Activated CD4-positive, alpha-beta T cell treated with anti-CD3 and anti-CD28 coated beads for 36 hours (primary cell): ENCODE measurements around the gene TMC7. TPM values are rescaled to one million over a fixed set of nuclear protein-coding genes. Genes with fewer than 3 reads are reported as not detected.
"Not testable (repeated sequence)": the region's sequence is repeated elsewhere in the genome, so short reads cannot be mapped to it uniquely, and the experiment has no call there.

Experiments
- ATAC-seq: fragments of 200-7000 bp; cut with Tn5 transposase; one replicate; pipeline ENCODE4 v1.10.0; 2021; ENCODE audit warnings: mild to moderate bottlenecking, moderate library complexity
- CTCF ChIA-PET: fragments of 350-600 bp; sonication (Branson Sonifier 250); formaldehyde crosslinking; loops from one replicate; lab custom pipeline; 2021; ENCODE audit warnings: antibody characterized with exemption; lab: Charles Lee
- POLR2A ChIA-PET: fragments of 350-600 bp; sonication (Branson Sonifier 250); formaldehyde crosslinking; loops from one replicate; lab custom pipeline; 2021; ENCODE audit warnings: antibody characterized with exemption, inconsistent platforms; lab: Charles Lee
- DNase-seq: peaks from one replicate; pipeline ENCODE4 v3.0.0-alpha.2; 2020
- H3K27ac Mint-ChIP-seq: one replicate; pipeline ENCODE4 v1.8.0; 2021; ENCODE audit warnings: mixed read lengths
- H3K27me3 Mint-ChIP-seq: one replicate; pipeline ENCODE4 v1.8.0; 2021; ENCODE audit warnings: mixed read lengths
- H3K36me3 Mint-ChIP-seq: one replicate; pipeline ENCODE4 v1.8.0; 2021; ENCODE audit warnings: low read depth, mixed read lengths
- H3K4me1 Mint-ChIP-seq: one replicate; pipeline ENCODE4 v1.8.0; 2021; ENCODE audit warnings: mixed read lengths
- H3K4me3 Mint-ChIP-seq: one replicate; pipeline ENCODE4 v1.8.0; 2021; ENCODE audit warnings: mild to moderate bottlenecking, moderate library complexity, mixed read lengths
- H3K9me3 Mint-ChIP-seq: one replicate; pipeline ENCODE4 v1.8.0; 2021; ENCODE audit warnings: low read depth, mixed read lengths
- intact Hi-C, 2 experiments: fragments of 100-400 bp; cut with DNase I in 1 of 2; cut with micrococcal nuclease in 1 of 2; formaldehyde crosslinking; loops; one replicate each; pipeline versions ENCODE4 v1.14.2 to v1.15.1; 2022 to 2024; cut with DNase I, micrococcal nuclease
- total RNA-seq, 2 experiments: library from RNA; stranded (reverse); gene quantifications; one replicate each; pipeline ENCODE4 v1.2.3, GENCODE V29; 2021

The TMC7 gene
- total RNA-seq, 2 experiments from 2014 or later = not detected

GRCh38 chr16:18984435-18985005, 786 bp downstream of the TMC7 start:
- peak overlapping the region; percentile 18 for H3K4me3 Mint-ChIP-seq
- H3K36me3 Mint-ChIP-seq = no peaks in the 10 kb centered on the region
- no peak overlapping the region for H3K27ac Mint-ChIP-seq
- no peaks in the 10 kb centered on the region for H3K9me3 Mint-ChIP-seq
- POLR2A ChIA-PET = no interaction called here
- CTCF ChIA-PET = interaction anchor here (1.2 to 1.4 kb wide), 2 partner anchors 32 to 518 kb away, joined by 3 to 4 read pairs; no protein-coding TSS in a partner anchor
- intact Hi-C loops = loop anchor here in 1 of 2 experiments (5.0 kb wide), 1 partner anchor 88 kb away; no protein-coding TSS in a partner anchor
- ATAC-seq (no peak), DNase-seq (no peak)
- H3K27me3 Mint-ChIP-seq = peaks cover 33% of the 10 kb centered on the region
- no peaks in the 10 kb centered on the region for H3K4me1 Mint-ChIP-seq

- peaks cover 28% of the 10 kb centered on the region for H3K27me3 Mint-ChIP-seq
- H3K4me3 Mint-ChIP-seq, H3K9me3 Mint-ChIP-seq, POLR2A ChIA-PET, H3K36me3 Mint-ChIP-seq, DNase-seq, ATAC-seq, H3K4me1 Mint-ChIP-seq, intact Hi-C loops, H3K27ac Mint-ChIP-seq: not testable (repeated sequence)
- CTCF ChIA-PET = interaction anchor here (1.4 kb wide), 1 partner anchor 31 kb away, joined by 4 read pairs; no protein-coding TSS in a partner anchor
Observed at GRCh38 chr16:18985256-18985655, 1.5 kb downstream of the TMC7 start.

- not testable (repeated sequence) for H3K9me3 Mint-ChIP-seq, H3K27me3 Mint-ChIP-seq
Observed at GRCh38 chr16:18991731-18992130, 8.0 kb downstream of the TMC7 start.

GRCh38 chr16:18993531-18993930, 9.8 kb downstream of the TMC7 start:
- ATAC-seq, H3K36me3 Mint-ChIP-seq, H3K4me1 Mint-ChIP-seq, H3K9me3 Mint-ChIP-seq, POLR2A ChIA-PET, intact Hi-C loops, H3K27me3 Mint-ChIP-seq, DNase-seq, H3K27ac Mint-ChIP-seq, H3K4me3 Mint-ChIP-seq, CTCF ChIA-PET: not testable (repeated sequence)

More at GRCh38 chr16:18991731-18992130, 8.0 kb downstream of the TMC7 start:
- ATAC-seq, H3K27ac Mint-ChIP-seq, H3K36me3 Mint-ChIP-seq, H3K4me3 Mint-ChIP-seq, intact Hi-C loops, POLR2A ChIA-PET, DNase-seq, H3K4me1 Mint-ChIP-seq, CTCF ChIA-PET: not testable (repeated sequence)

- DNase-seq, H3K4me3 Mint-ChIP-seq, POLR2A ChIA-PET, H3K9me3 Mint-ChIP-seq, intact Hi-C loops, H3K27me3 Mint-ChIP-seq, H3K4me1 Mint-ChIP-seq, H3K27ac Mint-ChIP-seq, ATAC-seq, H3K36me3 Mint-ChIP-seq: not testable (repeated sequence)
- CTCF ChIA-PET = interaction anchor here (0.7 kb wide), 1 partner anchor 10 kb away, joined by 3 read pairs; no protein-coding TSS in a partner anchor
Observed at GRCh38 chr16:18994181-18994580, 10.4 kb downstream of the TMC7 start.

- CTCF ChIA-PET = not testable (repeated sequence)
Observed at GRCh38 chr16:18995406-18995805, 11.7 kb downstream of the TMC7 start.

GRCh38 chr16:18996536-18996935, 12.8 kb downstream of the TMC7 start:
- H3K27me3 Mint-ChIP-seq, ATAC-seq, H3K4me1 Mint-ChIP-seq, H3K27ac Mint-ChIP-seq, CTCF ChIA-PET, intact Hi-C loops, H3K36me3 Mint-ChIP-seq, POLR2A ChIA-PET, H3K9me3 Mint-ChIP-seq, H3K4me3 Mint-ChIP-seq, DNase-seq: not testable (repeated sequence)

More at GRCh38 chr16:18995406-18995805, 11.7 kb downstream of the TMC7 start:
- H3K27ac Mint-ChIP-seq, H3K9me3 Mint-ChIP-seq, DNase-seq, POLR2A ChIA-PET, ATAC-seq, H3K27me3 Mint-ChIP-seq, H3K4me1 Mint-ChIP-seq, H3K4me3 Mint-ChIP-seq, intact Hi-C loops, H3K36me3 Mint-ChIP-seq: not testable (repeated sequence)

- H3K27me3 Mint-ChIP-seq, DNase-seq, CTCF ChIA-PET, H3K4me3 Mint-ChIP-seq, H3K36me3 Mint-ChIP-seq, H3K27ac Mint-ChIP-seq, intact Hi-C loops, H3K9me3 Mint-ChIP-seq, H3K4me1 Mint-ChIP-seq, ATAC-seq, POLR2A ChIA-PET: not testable (repeated sequence)
Observed at GRCh38 chr16:18997001-18997400, 13.3 kb downstream of the TMC7 start.

GRCh38 chr16:18999045-18999393, 15.3 kb downstream of the TMC7 start:
- H3K9me3 Mint-ChIP-seq = no peaks in the 10 kb centered on the region
- ATAC-seq (no peak), DNase-seq (no peak)
- intact Hi-C loops = no loop called here
- no peak overlapping the region for H3K4me3 Mint-ChIP-seq
- ChIA-PET CTCF (no interaction called here), POLR2A (interaction anchor here (0.6 kb wide), 1 partner anchor 562 kb away, joined by 4 read pairs; no protein-coding TSS in a partner anchor)
- H3K4me1 Mint-ChIP-seq = peaks cover 3% of the 10 kb centered on the region
- H3K27me3 Mint-ChIP-seq = peaks cover 2% of the 10 kb centered on the region
- H3K27ac Mint-ChIP-seq = no peak overlapping the region
- H3K36me3 Mint-ChIP-seq = no peaks in the 10 kb centered on the region

- Mint-ChIP-seq H3K4me3 (no peak overlapping the region), H3K27ac (no peak overlapping the region), H3K27me3 (no peaks in the 10 kb centered on the region), H3K9me3 (no peaks in the 10 kb centered on the region), H3K4me1 (peaks cover 3% of the 10 kb centered on the region), H3K36me3 (no peaks in the 10 kb centered on the region)
- intact Hi-C loops = no loop called here
- ChIA-PET CTCF (no interaction called here), POLR2A (no interaction called here)
- no peak for ATAC-seq
- DNase-seq = peak; percentile 5
Observed at GRCh38 chr16:19001788-19002187, 18.1 kb downstream of the TMC7 start.

GRCh38 chr16:19003935-19004334, 20.2 kb downstream of the TMC7 start:
- CTCF ChIA-PET = interaction anchor here (0.6 kb wide), 1 partner anchor 10 kb away, joined by 3 read pairs; no protein-coding TSS in a partner anchor
- DNase-seq = no peak
- intact Hi-C loops = no loop called here
- no peaks in the 10 kb centered on the region for H3K9me3 Mint-ChIP-seq
- no peaks in the 10 kb centered on the region for H3K27me3 Mint-ChIP-seq
- peaks cover 3% of the 10 kb centered on the region for H3K4me1 Mint-ChIP-seq
- H3K27ac Mint-ChIP-seq = no peak overlapping the region
- ATAC-seq = no peak
- no peaks in the 10 kb centered on the region for H3K36me3 Mint-ChIP-seq
- no peak overlapping the region for H3K4me3 Mint-ChIP-seq
- POLR2A ChIA-PET = no interaction called here
